Mucosa of stomach (tissue), 1 donor: ENCODE data around the gene HOXA5.

Experiments used
- H3K27me3 ChIP-seq: one replicate; pipeline ENCODE4 v1.7.0; 2013; ENCODE audit warnings: mild to moderate bottlenecking, low read length; ENCODE audit not compliant: control insufficient read depth, insufficient read depth
- H3K36me3 ChIP-seq: one replicate; pipeline ENCODE4 v1.7.0; 2013; ENCODE audit warnings: low read length; ENCODE audit not compliant: control insufficient read depth, insufficient read depth
- H3K4me1 ChIP-seq: one replicate; pipeline ENCODE4 v1.7.0; 2013; ENCODE audit warnings: mild to moderate bottlenecking, low read length; ENCODE audit not compliant: control insufficient read depth, insufficient read depth
- H3K4me3 ChIP-seq: one replicate; pipeline ENCODE4 v1.7.0; 2013; ENCODE audit warnings: low read length
- H3K9ac ChIP-seq: one replicate; pipeline ENCODE4 v1.7.0; 2013; ENCODE audit warnings: mild to moderate bottlenecking, low read length, moderate library complexity
- H3K9me3 ChIP-seq: one replicate; pipeline ENCODE4 v1.7.0; 2013; ENCODE audit warnings: mild to moderate bottlenecking, low read length, moderate library complexity; ENCODE audit not compliant: control insufficient read depth
- donor health status: Pancreatic carcinoma.

The HOXA5 gene

GRCh38 chr7:27172315-27172774 lies 28.9 kb upstream of the HOXA5 start:
- Histone ChIP-seq H3K4me1 (peaks cover 15% of the 10 kb centered on the region), H3K9me3 (no peaks in the 10 kb centered on the region), H3K9ac (no peak overlapping the region), H3K27me3 (peaks cover 100% of the 10 kb centered on the region), H3K4me3 (no peak overlapping the region), H3K36me3 (no peaks in the 10 kb centered on the region)

GRCh38 chr7:27171637-27172314 lies 28.3 kb upstream of the HOXA5 start:
- Histone ChIP-seq H3K36me3 (no peaks in the 10 kb centered on the region), H3K4me3 (no peak overlapping the region), H3K27me3 (peaks cover 100% of the 10 kb centered on the region), H3K4me1 (peaks cover 15% of the 10 kb centered on the region), H3K9ac (no peak overlapping the region), H3K9me3 (no peaks in the 10 kb centered on the region)

- H3K9ac ChIP-seq: no peak overlapping the region
- H3K27me3 ChIP-seq: peaks cover 100% of the 10 kb centered on the region
- peaks cover 15% of the 10 kb centered on the region for H3K4me1 ChIP-seq
- no peaks in the 10 kb centered on the region for H3K9me3 ChIP-seq
- no peak overlapping the region for H3K4me3 ChIP-seq
- H3K36me3 ChIP-seq: no peaks in the 10 kb centered on the region
Observed at GRCh38 chr7:27171325-27171636, 27.8 kb upstream of the HOXA5 start.

- H3K36me3 ChIP-seq: no peaks in the 10 kb centered on the region
- no peak overlapping the region for H3K4me3 ChIP-seq
- H3K4me1 ChIP-seq: peaks cover 15% of the 10 kb centered on the region
- H3K9me3 ChIP-seq: no peaks in the 10 kb centered on the region
- peaks cover 100% of the 10 kb centered on the region for H3K27me3 ChIP-seq
- H3K9ac ChIP-seq: no peak overlapping the region
Observed at GRCh38 chr7:27170426-27171324, 27.2 kb upstream of the HOXA5 start.

- peaks cover 15% of the 10 kb centered on the region for H3K4me1 ChIP-seq
- H3K27me3 ChIP-seq: peaks cover 100% of the 10 kb centered on the region
- no peak overlapping the region for H3K4me3 ChIP-seq
- H3K9me3 ChIP-seq: no peaks in the 10 kb centered on the region
- no peak overlapping the region for H3K9ac ChIP-seq
- no peaks in the 10 kb centered on the region for H3K36me3 ChIP-seq
Observed at GRCh38 chr7:27169658-27170425, 26.4 kb upstream of the HOXA5 start.

- Histone ChIP-seq H3K36me3 (no peaks in the 10 kb centered on the region), H3K9ac (no peak overlapping the region), H3K9me3 (no peaks in the 10 kb centered on the region), H3K27me3 (peaks cover 100% of the 10 kb centered on the region), H3K4me3 (no peak overlapping the region), H3K4me1 (peaks cover 17% of the 10 kb centered on the region)
Observed at GRCh38 chr7:27168265-27168947, 24.9 kb upstream of the HOXA5 start.

GRCh38 chr7:27167916-27168264 lies 24.4 kb upstream of the HOXA5 start:
- peaks cover 100% of the 10 kb centered on the region for H3K27me3 ChIP-seq
- no peak overlapping the region for H3K4me3 ChIP-seq

GRCh38 chr7:27166531-27167505 lies 23.3 kb upstream of the HOXA5 start:
- Histone ChIP-seq H3K36me3 (no peaks in the 10 kb centered on the region), H3K9ac (no peak overlapping the region), H3K4me1 (peaks cover 12% of the 10 kb centered on the region), H3K27me3 (peaks cover 99% of the 10 kb centered on the region), H3K9me3 (no peaks in the 10 kb centered on the region), H3K4me3 (no peak overlapping the region)

More at GRCh38 chr7:27167916-27168264, 24.4 kb upstream of the HOXA5 start:
- H3K9me3 ChIP-seq: no peaks in the 10 kb centered on the region
- H3K4me1 ChIP-seq: peaks cover 17% of the 10 kb centered on the region
- no peaks in the 10 kb centered on the region for H3K36me3 ChIP-seq
- no peak overlapping the region for H3K9ac ChIP-seq

GRCh38 chr7:27165996-27166530 lies 22.6 kb upstream of the HOXA5 start:
- Histone ChIP-seq H3K9ac (no peak overlapping the region), H3K36me3 (no peaks in the 10 kb centered on the region), H3K4me3 (no peak overlapping the region), H3K9me3 (no peaks in the 10 kb centered on the region), H3K27me3 (peaks cover 99% of the 10 kb centered on the region), H3K4me1 (peaks cover 12% of the 10 kb centered on the region)

GRCh38 chr7:27165089-27165995 lies 21.9 kb upstream of the HOXA5 start, which contains the start of gene HOXA9:
Gene HOXA9 (minus strand): TSS chr7:27165537. CDS start chr7:27165457, 80 bp downstream.
- Histone ChIP-seq H3K4me3 (no peak within 1 kb of the TSS), H3K27me3 (peaks cover 99% of the 10 kb centered on the region)

More at GRCh38 chr7:27165089-27165995, 21.9 kb upstream of the HOXA5 start, which contains the start of gene HOXA9:
- Histone ChIP-seq H3K36me3 (no peaks in the 10 kb centered on the region), H3K9ac (no peak within 1 kb of the TSS), H3K4me1 (peaks cover 17% of the 10 kb centered on the region), H3K9me3 (no peaks in the 10 kb centered on the region)
